MM.1S (cell line): ENCODE results near the gene SSNA1.

Source experiments
- DNase-seq: peaks from one replicate; pipeline ENCODE4 v3.0.0-alpha.2; 2015
- H2AFZ ChIP-seq: fragments of 300-600 bp; sonication (generic); 2 replicates; pipeline ENCODE4 v1.6.0; 2016; ENCODE audit warnings: antibody characterized with exemption, low read length
- H3F3A ChIP-seq: fragments of 300-600 bp; sonication (generic); 2 replicates; pipeline ENCODE4 v1.6.1; 2016; ENCODE audit warnings: mild to moderate bottlenecking, antibody characterized with exemption, low read length, moderate library complexity, mixed read lengths; ENCODE audit not compliant: insufficient read depth
- H3K27ac ChIP-seq: fragments of 300-600 bp; sonication (generic); 2 replicates; pipeline ENCODE4 v1.5.1; 2016; ENCODE audit warnings: mild to moderate bottlenecking, low read length
- H3K27me3 ChIP-seq: fragments of 300-600 bp; sonication (generic); replicated peaks from 2 replicates; pipeline ENCODE4 v1.6.0; 2016; ENCODE audit warnings: low read length; ENCODE audit not compliant: insufficient read depth
- H3K36me3 ChIP-seq: fragments of 300-600 bp; sonication (generic); replicated peaks from 2 replicates; pipeline ENCODE4 v1.6.1; 2016; ENCODE audit warnings: mild to moderate bottlenecking, low read length, mixed read lengths; ENCODE audit not compliant: insufficient read depth
- H3K4me1 ChIP-seq: fragments of 300-600 bp; sonication (generic); 2 replicates; pipeline ENCODE4 v1.6.1; 2016; ENCODE audit warnings: low read length, mixed read lengths
- H3K4me2 ChIP-seq: fragments of 300-600 bp; sonication (generic); 2 replicates; pipeline ENCODE4 v1.6.0; 2016; ENCODE audit warnings: low read depth, low read length
- H3K4me3 ChIP-seq: fragments of 300-600 bp; sonication (generic); 2 replicates; pipeline ENCODE4 v1.5.1; 2016; ENCODE audit warnings: low read length, mixed read lengths
- H3K79me2 ChIP-seq: fragments of 300-600 bp; sonication (generic); 2 replicates; pipeline ENCODE4 v1.6.1; 2016; ENCODE audit warnings: mixed run types, low read length, mixed read lengths
- H3K9ac ChIP-seq: fragments of 300-600 bp; sonication (generic); 2 replicates; pipeline ENCODE4 v1.6.1; 2016; ENCODE audit warnings: low read length, mixed read lengths
- H3K9me2 ChIP-seq: fragments of 300-600 bp; sonication (generic); replicated peaks from 2 replicates; pipeline ENCODE4 v1.6.1; 2016; ENCODE audit warnings: mild to moderate bottlenecking, low read length, mixed read lengths; ENCODE audit not compliant: insufficient read depth
- H3K9me3 ChIP-seq: fragments of 300-600 bp; sonication (generic); replicated peaks from 2 replicates; pipeline ENCODE4 v1.6.1; 2016; ENCODE audit warnings: mild to moderate bottlenecking, low read length, mixed read lengths; ENCODE audit not compliant: insufficient read depth
- H4K20me1 ChIP-seq: fragments of 300-600 bp; sonication (generic); 2 replicates; pipeline ENCODE4 v1.6.1; 2016; ENCODE audit warnings: mild to moderate bottlenecking, low read length, moderate library complexity, mixed read lengths; ENCODE audit not compliant: insufficient read depth
- EZH2 ChIP-seq: fragments of 300-600 bp; sonication (generic); optimal IDR thresholded peaks from 2 replicates; pipeline ENCODE3; 2017; ENCODE audit warnings: low read depth, mild to moderate bottlenecking, antibody characterized with exemption, low read length, mixed read lengths
- EZH2phosphoT487 ChIP-seq: fragments of 300-600 bp; sonication (generic); IDR thresholded peaks from 2 replicates; pipeline ENCODE4 v1.6.1; 2018; ENCODE audit warnings: antibody characterized with exemption, low read length
- TF ChIP-seq, protein P1 (sequence below): fragments of 300-600 bp; sonication (generic); IDR thresholded peaks from 2 replicates; pipeline ENCODE4 v1.5.1; 2016; ENCODE audit warnings: antibody characterized with exemption, low read length, mixed read lengths

SSNA1 gene

DNA sequence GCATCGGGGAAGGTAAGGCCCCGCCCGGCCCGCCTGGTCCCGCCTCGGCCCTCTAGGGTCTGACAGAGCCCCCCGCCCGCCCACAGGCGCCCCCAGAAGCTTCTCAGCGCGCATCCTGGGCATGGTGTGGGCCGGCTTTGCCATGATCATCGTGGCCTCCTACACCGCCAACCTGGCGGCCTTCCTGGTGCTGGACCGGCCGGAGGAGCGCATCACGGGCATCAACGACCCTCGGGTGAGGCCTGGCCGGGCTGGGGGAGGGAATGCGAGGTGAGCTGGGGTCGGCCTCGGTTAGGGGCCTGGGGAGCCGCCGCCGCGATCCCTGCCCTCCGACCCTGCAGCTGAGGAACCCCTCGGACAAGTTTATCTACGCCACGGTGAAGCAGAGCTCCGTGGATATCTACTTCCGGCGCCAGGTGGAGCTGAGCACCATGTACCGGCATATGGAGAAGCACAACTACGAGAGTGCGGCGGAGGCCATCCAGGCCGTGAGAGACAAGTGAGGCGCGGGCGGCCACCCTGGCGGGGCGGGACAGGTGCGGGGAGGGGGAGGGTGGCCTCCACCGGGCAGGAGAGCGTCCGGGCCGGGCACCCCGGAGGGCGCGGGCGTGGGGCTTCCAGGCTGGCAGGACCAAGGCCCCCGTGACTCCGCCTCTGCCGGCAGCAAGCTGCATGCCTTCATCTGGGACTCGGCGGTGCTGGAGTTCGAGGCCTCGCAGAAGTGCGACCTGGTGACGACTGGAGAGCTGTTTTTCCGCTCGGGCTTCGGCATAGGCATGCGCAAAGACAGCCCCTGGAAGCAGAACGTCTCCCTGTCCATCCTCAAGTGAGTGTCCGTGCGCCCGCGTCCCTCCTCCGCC is 25.7 kb upstream of the SSNA1 start:
- Histone ChIP-seq H3K4me2 (no peak overlapping the region), H3K27me3 (peaks cover 79% of the 10 kb centered on the region), H2AFZ (no peak overlapping the region)

DNA sequence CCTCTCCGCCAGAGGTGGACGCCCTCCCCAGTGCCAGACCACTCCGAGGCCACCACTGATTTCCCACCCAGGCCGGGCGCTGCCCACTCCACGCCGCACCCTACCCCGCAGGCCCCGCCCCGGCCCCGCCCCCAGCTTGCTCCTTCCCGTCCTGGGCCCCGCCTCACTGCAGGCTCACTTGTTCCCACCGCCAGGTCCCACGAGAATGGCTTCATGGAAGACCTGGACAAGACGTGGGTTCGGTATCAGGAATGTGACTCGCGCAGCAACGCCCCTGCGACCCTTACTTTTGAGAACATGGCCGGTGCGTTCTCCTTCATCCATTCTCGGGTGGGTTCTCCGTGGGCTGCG is 25.1 kb upstream of the SSNA1 start:
- Histone ChIP-seq H3K27ac (no peak overlapping the region), H3K4me3 (no peak overlapping the region), H3K4me2 (no peak overlapping the region), H3K9me2 (no peaks in the 10 kb centered on the region), H3K4me1 (peaks cover 11% of the 10 kb centered on the region), H4K20me1 (no peaks in the 10 kb centered on the region), H3K27me3 (peaks cover 78% of the 10 kb centered on the region), H2AFZ (no peak overlapping the region), H3K9me3 (no peaks in the 10 kb centered on the region), H3K79me2 (no peaks in the 10 kb centered on the region), H3K9ac (no peak overlapping the region), H3F3A (no peaks in the 10 kb centered on the region), H3K36me3 (no peaks in the 10 kb centered on the region)
- no peak for DNase-seq
- TF ChIP-seq, protein P1, sequence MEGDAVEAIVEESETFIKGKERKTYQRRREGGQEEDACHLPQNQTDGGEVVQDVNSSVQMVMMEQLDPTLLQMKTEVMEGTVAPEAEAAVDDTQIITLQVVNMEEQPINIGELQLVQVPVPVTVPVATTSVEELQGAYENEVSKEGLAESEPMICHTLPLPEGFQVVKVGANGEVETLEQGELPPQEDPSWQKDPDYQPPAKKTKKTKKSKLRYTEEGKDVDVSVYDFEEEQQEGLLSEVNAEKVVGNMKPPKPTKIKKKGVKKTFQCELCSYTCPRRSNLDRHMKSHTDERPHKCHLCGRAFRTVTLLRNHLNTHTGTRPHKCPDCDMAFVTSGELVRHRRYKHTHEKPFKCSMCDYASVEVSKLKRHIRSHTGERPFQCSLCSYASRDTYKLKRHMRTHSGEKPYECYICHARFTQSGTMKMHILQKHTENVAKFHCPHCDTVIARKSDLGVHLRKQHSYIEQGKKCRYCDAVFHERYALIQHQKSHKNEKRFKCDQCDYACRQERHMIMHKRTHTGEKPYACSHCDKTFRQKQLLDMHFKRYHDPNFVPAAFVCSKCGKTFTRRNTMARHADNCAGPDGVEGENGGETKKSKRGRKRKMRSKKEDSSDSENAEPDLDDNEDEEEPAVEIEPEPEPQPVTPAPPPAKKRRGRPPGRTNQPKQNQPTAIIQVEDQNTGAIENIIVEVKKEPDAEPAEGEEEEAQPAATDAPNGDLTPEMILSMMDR = no peak
- TF ChIP-seq EZH2phosphoT487 = no peak
- no peak for TF ChIP-seq EZH2

More for the DNA sequence above, 25.7 kb upstream of the SSNA1 start:
- Histone ChIP-seq H3K79me2 (no peaks in the 10 kb centered on the region), H4K20me1 (no peaks in the 10 kb centered on the region), H3K9ac (no peak overlapping the region), H3F3A (no peaks in the 10 kb centered on the region), H3K4me1 (peaks cover 17% of the 10 kb centered on the region), H3K9me2 (no peaks in the 10 kb centered on the region), H3K27ac (no peak overlapping the region), H3K9me3 (no peaks in the 10 kb centered on the region), H3K4me3 (no peak overlapping the region), H3K36me3 (no peaks in the 10 kb centered on the region)
- no peak for DNase-seq
- TF ChIP-seq EZH2 = no peak
- TF ChIP-seq EZH2phosphoT487 = no peak
- TF ChIP-seq, protein P1 = no peak

DNA sequence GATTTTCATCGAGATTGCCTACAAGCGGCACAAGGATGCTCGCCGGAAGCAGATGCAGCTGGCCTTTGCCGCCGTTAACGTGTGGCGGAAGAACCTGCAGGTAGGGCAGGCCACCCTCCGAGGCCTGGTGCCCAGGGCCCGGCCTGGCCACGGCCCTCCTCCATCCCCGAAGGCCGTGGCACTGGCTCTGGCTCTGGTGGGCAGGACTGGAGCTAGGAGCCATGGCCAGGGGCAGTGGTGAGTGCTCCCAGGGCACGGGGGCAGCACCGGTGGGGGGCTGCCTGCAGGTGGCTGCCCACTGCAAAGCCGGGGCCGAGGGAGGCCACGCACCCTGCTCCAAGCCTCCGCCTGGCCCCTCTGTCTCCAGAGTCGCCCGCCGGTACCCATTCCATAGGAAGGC is 24.7 kb upstream of the SSNA1 start:
- no peak for TF ChIP-seq EZH2phosphoT487
- no peak for TF ChIP-seq EZH2
- TF ChIP-seq, protein P1 = no peak

More for the DNA sequence above, 24.7 kb upstream of the SSNA1 start:
- H3K9me2 ChIP-seq = no peaks in the 10 kb centered on the region
- H3K36me3 ChIP-seq = no peaks in the 10 kb centered on the region
- peaks cover 74% of the 10 kb centered on the region for H3K27me3 ChIP-seq
- H3K27ac ChIP-seq = no peak overlapping the region
- no peak for DNase-seq
- H2AFZ ChIP-seq = no peak overlapping the region
- H3K9me3 ChIP-seq = no peaks in the 10 kb centered on the region
- no peaks in the 10 kb centered on the region for H4K20me1 ChIP-seq
- H3K4me3 ChIP-seq = no peak overlapping the region
- H3K4me2 ChIP-seq = no peak overlapping the region
- H3K9ac ChIP-seq = no peak overlapping the region
- H3F3A ChIP-seq = no peaks in the 10 kb centered on the region
- peaks cover 6% of the 10 kb centered on the region for H3K4me1 ChIP-seq
- no peaks in the 10 kb centered on the region for H3K79me2 ChIP-seq
